Right lobe of liver (tissue), 4 donors: ENCODE results near the gene PAM16.

Experiments used
- CTCF ChIP-seq, 4 donors: fragments of 200-600 bp in 3 of 4; fragments of 450-650 bp in 1 of 4; IDR thresholded peaks; one replicate each; pipeline versions ENCODE4 v1.5.1 to v1.8.0; 2016 to 2022; ENCODE audit warnings: antibody characterized with exemption in 4 of 4, mild to moderate bottlenecking in 2 of 4
- POLR2A ChIP-seq: fragments of 450-650 bp; IDR thresholded peaks from one replicate; pipeline ENCODE4 v1.6.1; 2017; ENCODE audit warnings: antibody characterized with exemption, mild to moderate bottlenecking
- donor health status: DM: no; HTN: no; CAD: no.
- donor health status: DM: no; HTN: no; CAD: no.
- donor health status: DM: no; HTN: yes; CAD: no.

GRCh38 chr16:4295581-4295980, 55.5 kb downstream of the PAM16 start:
- TF ChIP-seq CTCF (IDR thresholded peaks at IDR 0.05) (no peak), POLR2A (no peak)
